Mucosa of descending colon (tissue), 3 donors: ENCODE data around the gene SMAD4. TPM values are rescaled to one million over a fixed set of nuclear protein-coding genes. Genes with fewer than 3 reads are reported as not detected.

Experiments
- ATAC-seq: fragments of 200-7000 bp; cut with Tn5 transposase; one replicate; pipeline ENCODE4 v1.9.1; 2020; ENCODE audit warnings: mild to moderate bottlenecking, moderate library complexity
- DNase-seq, 3 donors: peaks; one replicate each; pipeline ENCODE4 v3.0.0-alpha.2; 2020
- H3K36me3 ChIP-seq: fragments of 200-600 bp; one replicate; pipeline ENCODE4 v1.8.0; 2021; ENCODE audit warnings: low read depth, mild to moderate bottlenecking
- H3K4me1 ChIP-seq: fragments of 200-600 bp; one replicate; pipeline ENCODE4 v1.8.0; 2021; ENCODE audit warnings: low read depth, mild to moderate bottlenecking
- H3K4me3 ChIP-seq: fragments of 200-600 bp; one replicate; pipeline ENCODE4 v1.8.0; 2021; ENCODE audit warnings: mild to moderate bottlenecking
- H3K9me3 ChIP-seq: fragments of 200-600 bp; one replicate; pipeline ENCODE4 v1.8.0; 2021; ENCODE audit warnings: mild to moderate bottlenecking
- CTCF ChIP-seq: fragments of 200-600 bp; IDR thresholded peaks from one replicate; pipeline ENCODE4 v1.8.0; 2022; ENCODE audit warnings: antibody characterized with exemption, mild to moderate bottlenecking
- intact Hi-C, 2 donors: fragments of 100-400 bp; cut with DNase I in 1 of 2; cut with micrococcal nuclease in 1 of 2; formaldehyde crosslinking; loops; one replicate each; pipeline versions ENCODE4 v1.11.0 to v1.11.1; 2022; cut with DNase I, micrococcal nuclease
- total RNA-seq, 3 donors: library from RNA; stranded (reverse); fragmentation: NEBNext Ultra II Directional in 2 of 3; extraction: Animal tissue kit (Norgen Biotek cat#: 25700) in 2 of 3; gene quantifications; one replicate each; pipeline versions ENCODE4 v1.2.1 to v1.2.4, GENCODE V29; 2021 to 2023
- donor health status: DM: no; HTN: no; CAD: no; lungs with moderate emphysema.
- donor health status: DM: no; HTN: no; CAD: no.
- donor health status: DM: no; HTN: yes; CAD: no.

Gene SMAD4
- total RNA-seq, 3 donors from 2014 or later, result 78.7 to 131 (median 93.1) TPM

GRCh38 chr18:51012441-51012840, 17.6 kb upstream of the SMAD4 start:
- no peak for TF ChIP-seq CTCF
- DNase-seq, result no peak
- intact Hi-C loops, result no loop called here

GRCh38 chr18:51013259-51013658, 16.8 kb upstream of the SMAD4 start:
- Histone ChIP-seq H3K36me3 (no peaks in the 10 kb centered on the region), H3K9me3 (no peaks in the 10 kb centered on the region), H3K4me3 (no peak overlapping the region), H3K4me1 (peaks cover 7% of the 10 kb centered on the region)
- TF ChIP-seq CTCF, result no peak
- intact Hi-C loops, result no loop called here
- DNase-seq (no peak), ATAC-seq (no peak)

More at GRCh38 chr18:51012441-51012840, 17.6 kb upstream of the SMAD4 start:
- Histone ChIP-seq H3K36me3 (no peaks in the 10 kb centered on the region), H3K9me3 (no peaks in the 10 kb centered on the region), H3K4me1 (peaks cover 7% of the 10 kb centered on the region), H3K4me3 (no peak overlapping the region)
- ATAC-seq, result no peak

GRCh38 chr18:51017140-51017879, 12.7 kb upstream of the SMAD4 start:
- intact Hi-C loops, result no loop called here
- no peak for TF ChIP-seq CTCF
- Histone ChIP-seq H3K9me3 (no peaks in the 10 kb centered on the region), H3K36me3 (no peaks in the 10 kb centered on the region), H3K4me3 (no peak overlapping the region), H3K4me1 (no peaks in the 10 kb centered on the region)
- DNase-seq (no peak), ATAC-seq (no peak)

- no peak for DNase-seq
- TF ChIP-seq CTCF, result no peak
- intact Hi-C loops, result no loop called here
- H3K9me3 ChIP-seq, result no peaks in the 10 kb centered on the region
- H3K4me3 ChIP-seq, result no peak overlapping the region
- no peaks in the 10 kb centered on the region for H3K4me1 ChIP-seq
- ATAC-seq, result no peak
- no peaks in the 10 kb centered on the region for H3K36me3 ChIP-seq
Observed at GRCh38 chr18:51020536-51020935, 9.5 kb upstream of the SMAD4 start.

GRCh38 chr18:51021226-51021965, 8.6 kb upstream of the SMAD4 start:
- Histone ChIP-seq H3K4me3 (no peak overlapping the region), H3K36me3 (no peaks in the 10 kb centered on the region), H3K4me1 (no peaks in the 10 kb centered on the region), H3K9me3 (no peaks in the 10 kb centered on the region)
- DNase-seq, result no peak
- intact Hi-C loops, result no loop called here
- no peak for TF ChIP-seq CTCF
- no peak for ATAC-seq
